Stimulated activated CD4-positive, alpha-beta T cell treated with anti-CD3 and anti-CD28 coated beads, Interleukin-2, amount 100 ng/mL, for 4 hours (primary cell): ENCODE measurements around the gene NRN1L.
"Not testable (repeated sequence)": the region's sequence is repeated elsewhere in the genome, so short reads cannot be mapped to it uniquely, and the experiment has no call there.

Source experiments
- DNase-seq: peaks from one replicate; pipeline ENCODE4 v3.0.0-alpha.2; 2020; ENCODE audit warnings: low read depth

The NRN1L gene

DNA sequence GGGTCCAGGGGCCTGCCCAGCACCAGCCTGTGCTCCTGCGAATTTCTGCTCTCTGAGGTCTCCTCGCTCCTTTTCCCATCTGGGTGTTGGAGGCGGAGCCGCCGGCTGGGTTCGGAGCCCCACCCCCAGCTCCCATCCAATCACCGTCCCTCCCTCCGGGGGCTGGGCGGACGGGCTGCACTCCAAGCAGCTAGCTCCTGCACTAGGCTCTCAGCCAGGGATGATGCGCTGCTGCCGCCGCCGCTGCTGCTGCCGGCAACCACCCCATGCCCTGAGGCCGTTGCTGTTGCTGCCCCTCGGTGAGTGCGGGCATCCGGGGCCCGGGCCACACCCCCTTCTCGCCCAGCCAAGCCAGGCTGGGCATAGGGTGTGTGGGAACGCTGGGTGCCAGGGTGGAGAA, at the start of gene NRN1L:
Gene NRN1L (plus strand): TSS at position 202 of the 400 bp plus-strand sequence. CDS start 19 bp downstream, at position 221.
- DNase-seq: no peak

DNA sequence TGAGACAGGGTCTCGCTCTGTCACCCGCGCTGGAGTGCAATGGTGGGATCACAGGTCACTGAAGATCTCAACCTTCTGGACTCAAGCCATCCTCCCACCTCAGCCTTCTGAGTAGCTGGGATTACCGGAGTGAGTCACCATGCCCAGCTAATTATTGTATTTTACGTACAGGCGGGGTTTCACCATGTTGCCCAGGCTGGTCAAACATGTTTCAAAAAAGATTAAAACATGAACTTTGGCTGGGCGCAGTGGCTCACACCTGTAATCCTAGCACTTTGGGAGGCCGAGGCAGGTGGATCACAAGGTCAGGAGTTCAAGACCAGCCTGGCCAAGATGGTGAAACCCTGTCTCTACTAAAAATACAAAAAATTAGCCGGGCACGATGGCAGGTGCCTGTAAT, 47.5 kb upstream of the NRN1L start:
- not testable (repeated sequence) for DNase-seq

DNA sequence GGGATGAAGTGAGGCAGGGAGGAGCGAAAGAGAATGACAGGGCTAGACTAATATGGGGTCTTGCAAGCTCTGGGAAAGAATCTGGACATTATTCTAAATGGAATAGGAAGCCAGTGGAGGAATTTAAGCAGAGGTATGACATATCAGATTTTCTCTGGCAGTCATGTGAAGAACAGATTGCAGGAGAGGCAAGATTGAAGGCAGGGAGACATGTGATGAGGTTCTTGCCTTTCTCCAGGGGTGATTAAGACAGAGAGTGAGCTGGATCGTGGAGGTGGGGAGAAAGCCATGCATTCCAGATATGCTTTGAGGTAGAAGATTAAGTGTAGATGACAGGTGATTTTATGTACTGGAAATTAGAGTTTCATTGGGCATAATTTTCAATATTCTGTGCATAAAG, 46.9 kb upstream of the NRN1L start:
- no peak for DNase-seq

DNA sequence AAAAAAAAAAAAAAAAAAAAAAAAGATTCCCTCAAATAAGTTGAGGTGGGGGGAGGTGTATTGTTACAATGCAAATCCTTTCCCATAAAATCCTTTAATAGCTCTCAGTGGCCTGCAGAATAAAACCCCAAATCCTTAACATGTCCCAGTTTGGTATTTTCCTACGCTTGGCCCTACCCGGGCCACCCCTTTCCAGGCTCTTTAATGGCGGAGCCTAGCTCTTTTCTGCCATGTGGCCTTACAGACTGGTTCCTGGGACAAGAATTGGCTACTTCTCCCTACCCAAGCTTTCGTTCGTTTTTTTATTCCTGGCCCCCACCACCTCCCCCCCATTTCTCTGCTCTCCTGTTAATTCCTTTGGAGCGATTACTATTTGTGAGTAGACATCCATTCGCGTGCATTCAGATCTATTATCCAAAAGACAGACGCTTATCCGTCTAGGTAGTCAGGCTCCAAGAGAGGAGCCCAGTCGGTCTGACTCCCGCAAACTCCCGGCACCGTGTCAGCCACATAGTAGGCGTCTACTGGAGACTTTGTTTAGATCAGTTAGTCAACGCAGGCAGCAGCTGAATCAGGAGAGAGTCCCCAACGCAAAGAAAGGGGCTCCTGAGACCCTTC, 43.4 kb upstream of the NRN1L start:
- no peak for DNase-seq

DNA sequence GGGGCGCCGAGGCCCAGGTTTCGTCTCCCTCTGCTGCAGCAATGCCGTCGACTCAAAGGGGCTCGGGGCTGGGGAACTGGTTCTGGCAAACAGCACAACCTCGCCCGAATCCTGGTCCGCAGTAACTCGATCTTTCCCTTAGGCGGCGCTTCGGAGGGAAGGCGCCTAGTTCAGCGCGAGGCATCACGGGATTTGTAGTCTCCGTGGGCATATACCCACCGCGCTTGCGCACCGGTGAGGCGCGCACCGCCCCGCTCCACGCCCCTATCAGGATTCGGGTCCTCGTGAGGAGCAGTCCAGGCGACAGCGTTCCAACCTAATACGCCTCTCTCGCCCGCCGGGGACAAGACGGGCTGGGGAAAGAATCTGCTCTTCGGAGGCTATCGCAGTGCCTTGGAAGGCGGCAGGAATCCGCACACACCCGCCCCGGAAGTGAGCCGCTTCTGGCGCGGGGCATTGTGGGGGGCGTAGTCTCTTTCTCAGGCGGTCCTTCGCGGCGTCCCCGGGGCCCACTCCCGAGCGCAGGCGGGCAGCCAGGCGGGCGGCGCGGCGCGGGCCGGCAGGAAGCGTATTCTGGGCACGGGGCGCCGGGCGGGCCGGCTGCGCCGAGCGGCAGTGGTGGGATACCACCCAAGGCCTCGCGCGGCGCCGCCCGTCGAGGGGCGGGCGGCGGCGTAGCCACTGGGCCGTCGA, 42.7 kb upstream of the NRN1L start, which contains the start of gene THAP11:
Gene THAP11 (plus strand): TSS at position 505 of the 693 bp plus-strand sequence. CDS start 235 bp downstream, outside the sequence.
- DNase-seq: peak; percentile 90

DNA sequence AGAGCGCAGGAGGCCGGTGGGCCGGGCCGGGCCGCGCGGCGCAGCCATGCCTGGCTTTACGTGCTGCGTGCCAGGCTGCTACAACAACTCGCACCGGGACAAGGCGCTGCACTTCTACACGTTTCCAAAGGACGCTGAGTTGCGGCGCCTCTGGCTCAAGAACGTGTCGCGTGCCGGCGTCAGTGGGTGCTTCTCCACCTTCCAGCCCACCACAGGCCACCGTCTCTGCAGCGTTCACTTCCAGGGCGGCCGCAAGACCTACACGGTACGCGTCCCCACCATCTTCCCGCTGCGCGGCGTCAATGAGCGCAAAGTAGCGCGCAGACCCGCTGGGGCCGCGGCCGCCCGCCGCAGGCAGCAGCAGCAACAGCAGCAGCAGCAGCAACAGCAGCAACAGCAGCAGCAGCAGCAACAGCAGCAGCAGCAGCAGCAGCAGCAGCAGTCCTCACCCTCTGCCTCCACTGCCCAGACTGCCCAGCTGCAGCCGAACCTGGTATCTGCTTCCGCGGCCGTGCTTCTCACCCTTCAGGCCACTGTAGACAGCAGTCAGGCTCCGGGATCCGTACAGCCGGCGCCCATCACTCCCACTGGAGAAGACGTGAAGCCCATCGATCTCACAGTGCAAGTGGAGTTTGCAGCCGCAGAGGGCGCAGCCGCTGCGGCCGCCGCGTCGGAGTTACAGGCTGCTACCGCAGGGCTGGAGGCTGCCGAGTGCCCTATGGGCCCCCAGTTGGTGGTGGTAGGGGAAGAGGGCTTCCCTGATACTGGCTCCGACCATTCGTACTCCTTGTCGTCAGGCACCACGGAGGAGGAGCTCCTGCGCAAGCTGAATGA, 42.0 kb upstream of the NRN1L start:
- DNase-seq: no peak

DNA sequence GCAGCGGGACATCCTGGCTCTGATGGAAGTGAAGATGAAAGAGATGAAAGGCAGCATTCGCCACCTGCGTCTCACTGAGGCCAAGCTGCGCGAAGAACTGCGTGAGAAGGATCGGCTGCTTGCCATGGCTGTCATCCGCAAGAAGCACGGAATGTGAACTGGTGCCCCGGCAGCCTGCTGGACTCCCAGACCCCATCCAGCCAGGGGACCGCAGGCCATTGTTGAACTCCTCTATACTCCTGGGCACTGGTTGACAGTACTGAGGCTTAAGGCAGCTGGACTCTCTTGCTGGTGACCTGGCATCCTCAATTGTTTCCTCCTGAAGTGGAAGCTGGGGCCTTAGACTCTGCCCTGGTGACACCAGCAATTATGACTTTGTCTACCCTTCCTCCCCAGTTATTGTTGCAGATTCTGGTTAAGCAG, 41.3 kb upstream of the NRN1L start:
- no peak for DNase-seq

DNA sequence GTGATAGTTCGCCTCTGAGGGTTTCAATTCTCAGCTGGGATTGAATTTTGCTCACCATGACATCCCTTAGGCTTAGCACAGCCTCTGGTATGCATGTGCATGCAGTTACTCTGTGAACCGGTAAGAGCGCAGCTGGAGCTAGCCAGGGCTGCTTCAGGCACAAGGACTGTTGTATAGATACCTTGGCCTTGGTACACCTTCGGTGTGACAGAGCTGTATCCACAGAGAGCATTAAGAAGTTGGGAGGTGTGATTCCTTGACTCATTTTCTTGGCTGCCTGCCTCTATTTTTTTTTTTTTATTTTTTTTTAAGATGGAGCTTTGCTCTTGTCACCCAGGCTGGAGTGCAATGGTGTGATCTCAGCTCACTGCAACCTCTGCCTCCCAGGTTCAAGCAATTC, 40.2 kb upstream of the NRN1L start:
- no peak for DNase-seq

DNA sequence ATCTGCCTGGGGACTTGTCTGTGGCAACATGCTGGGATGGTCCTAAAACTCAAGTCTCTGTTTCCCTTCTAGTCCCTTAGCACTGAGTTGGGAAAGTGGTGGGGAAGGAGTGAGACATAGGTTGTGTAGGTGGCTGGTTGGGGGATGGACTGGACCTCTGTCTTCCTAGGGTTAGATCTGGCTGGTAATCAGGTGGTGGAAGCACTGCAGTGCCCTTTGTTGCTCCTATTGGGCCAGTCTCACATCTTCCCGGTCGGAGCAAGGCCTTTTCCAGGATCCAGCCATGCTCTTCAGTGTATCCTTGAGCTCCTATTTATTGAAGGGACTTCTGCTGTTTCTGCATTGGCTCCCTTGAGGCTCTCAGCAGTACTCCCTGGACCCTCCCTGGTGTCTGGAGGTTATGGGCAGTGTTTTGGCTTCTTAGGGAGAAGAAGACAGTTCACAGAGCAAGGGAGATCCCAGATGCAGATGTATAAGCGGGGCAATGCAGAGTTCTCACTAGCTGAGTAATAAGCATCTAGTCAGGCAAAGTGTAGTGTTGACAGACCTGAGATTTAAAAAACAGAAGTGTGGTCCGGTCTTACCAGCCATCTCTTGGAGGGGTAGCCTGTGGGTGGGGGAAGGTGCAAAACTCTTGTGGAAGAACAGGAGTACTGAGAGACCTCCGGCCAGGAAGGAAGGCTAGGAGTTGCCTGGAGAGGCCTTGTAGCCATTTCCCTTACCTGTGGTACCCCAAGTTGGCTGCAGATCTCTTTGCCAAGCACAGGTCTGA, 39.2 kb upstream of the NRN1L start:
- DNase-seq: no peak

DNA sequence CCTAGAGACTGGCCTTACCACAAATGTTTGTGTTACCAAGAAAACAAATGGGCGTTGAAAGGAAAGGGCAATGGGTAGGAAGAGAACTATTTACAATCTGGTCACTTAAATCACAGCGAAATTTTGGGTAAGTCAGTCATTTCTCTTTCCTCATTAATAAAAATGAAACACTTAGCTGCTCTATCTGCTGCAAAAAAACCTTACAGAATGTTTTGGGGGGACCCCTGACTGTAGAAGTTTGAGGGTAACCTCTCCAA, 38.7 kb upstream of the NRN1L start:
- DNase-seq: no peak

DNA sequence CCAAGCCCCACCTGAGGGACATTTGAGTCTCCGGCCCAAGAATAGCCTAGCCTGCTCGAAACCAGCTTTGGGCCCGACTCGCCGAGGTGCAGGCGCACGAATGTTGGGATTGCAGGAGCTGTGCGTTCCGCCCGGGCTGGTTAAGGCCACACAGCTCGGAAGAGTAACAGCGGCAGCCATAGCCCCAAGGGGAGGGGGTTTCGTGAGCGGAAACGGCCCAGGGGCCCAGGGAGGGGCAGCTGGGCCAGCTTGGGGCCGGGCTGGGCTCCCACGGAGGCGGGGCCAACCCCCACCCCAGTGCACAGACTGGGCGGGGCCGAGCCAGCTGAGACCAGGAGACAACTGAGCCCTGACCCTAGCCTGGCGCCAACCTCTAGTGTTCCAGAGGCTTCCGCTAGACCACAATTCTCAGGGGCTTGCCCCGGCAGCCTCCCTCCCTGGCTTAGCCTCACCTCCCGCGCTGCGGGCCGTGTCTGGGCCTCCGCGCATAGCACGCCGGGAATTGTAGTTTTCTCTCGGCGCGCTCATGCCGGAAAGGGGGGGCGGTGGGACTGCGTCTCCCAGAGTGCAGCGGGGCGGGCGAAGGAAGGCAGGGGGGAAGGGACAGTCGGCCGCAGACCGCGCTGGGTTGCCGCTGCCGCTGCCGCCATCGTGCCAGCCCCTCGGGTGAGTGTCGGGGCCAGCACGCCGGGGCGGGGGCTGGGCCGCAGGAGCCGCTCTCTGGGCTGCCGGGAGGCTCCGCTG, 38.2 kb upstream of the NRN1L start, which contains the start of gene NUTF2:
Gene NUTF2 (plus strand): TSS at position 614 of the 744 bp plus-strand sequence. CDS start 18,198 bp downstream, outside the sequence.
- peak; percentile 93 for DNase-seq

DNA sequence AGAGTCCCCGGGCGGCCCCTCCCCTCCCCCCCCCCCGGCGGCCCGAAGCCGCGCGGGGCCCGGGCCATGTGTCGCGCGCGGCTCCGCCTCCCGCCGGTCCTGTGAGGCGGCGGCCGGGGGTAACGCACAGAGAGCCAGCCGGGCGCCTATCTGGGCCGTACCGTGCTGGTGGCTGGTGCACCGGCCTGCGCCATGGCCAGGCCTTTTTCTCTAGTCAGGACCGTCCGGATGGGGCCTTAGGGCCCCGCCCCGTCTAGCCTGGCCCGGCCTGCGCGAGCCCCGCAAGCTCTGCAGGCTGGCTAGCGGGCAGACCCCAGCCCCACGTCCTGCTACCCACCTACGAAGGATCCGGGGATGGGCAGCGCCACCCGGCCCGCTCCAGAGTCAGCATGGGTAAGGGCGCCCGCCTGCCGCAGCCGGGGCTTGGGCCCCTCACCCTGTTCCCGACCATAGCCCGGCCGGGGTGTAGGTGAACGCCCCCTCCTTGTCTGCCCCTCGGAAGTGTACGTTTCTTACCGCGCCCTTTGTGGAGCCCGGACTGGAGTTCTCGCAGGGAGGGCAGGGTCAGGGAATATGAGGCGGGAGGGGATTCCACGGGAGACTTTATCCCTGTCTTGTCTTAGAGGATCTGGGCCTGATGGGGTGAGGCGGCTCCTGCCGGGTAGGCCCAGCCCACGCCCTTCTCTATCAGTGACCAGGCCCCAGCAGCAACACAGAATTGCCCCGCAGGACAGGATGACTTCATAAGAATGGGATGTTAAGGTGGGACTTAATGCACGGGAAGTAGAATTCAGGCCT, 37.4 kb upstream of the NRN1L start, which contains the start of gene CENPT:
Gene CENPT (minus strand): TSS at position 630 of the 798 bp plus-strand sequence. CDS start 13,834 bp downstream, outside the sequence.
- DNase-seq: no peak

DNA sequence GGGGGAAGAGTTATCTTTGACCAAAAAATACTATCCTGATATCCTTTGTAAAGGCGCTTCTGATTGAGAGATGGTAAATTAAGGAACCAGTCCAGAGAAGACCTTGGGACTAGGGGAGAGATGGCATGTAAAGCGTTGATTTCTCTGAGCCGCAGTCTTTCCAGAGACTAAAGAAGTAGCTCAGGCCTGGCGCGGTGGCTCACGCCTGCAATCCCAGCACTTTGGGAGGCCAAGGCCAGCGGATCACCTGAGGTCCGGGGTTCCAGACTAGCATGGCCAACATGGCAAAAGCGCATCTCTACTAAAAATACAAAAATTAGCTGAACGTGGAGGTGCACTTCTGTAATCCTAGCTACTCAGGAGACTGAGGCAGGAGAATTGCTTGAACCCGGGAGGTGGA, 36.6 kb upstream of the NRN1L start:
- DNase-seq: no peak

DNA sequence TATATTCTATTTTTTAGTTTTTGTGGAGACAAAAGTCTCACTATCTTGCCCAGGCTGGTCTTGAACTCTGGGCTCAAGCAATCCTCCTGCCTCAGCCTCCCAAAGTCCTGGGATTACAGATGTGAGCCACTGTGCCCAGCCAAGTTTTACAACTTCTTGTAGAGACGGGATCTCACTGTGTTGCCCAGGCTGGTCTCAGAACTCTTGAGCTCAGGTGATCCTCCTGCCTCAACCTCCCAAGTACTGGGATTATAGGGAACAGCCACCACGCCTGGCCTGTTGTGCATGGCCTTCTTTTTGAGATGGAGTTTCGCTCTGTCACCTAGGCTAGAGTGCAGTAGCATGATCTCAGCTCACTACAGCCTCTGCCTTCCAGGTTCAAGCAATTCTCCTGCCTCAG, 31.0 kb upstream of the NRN1L start:
- no peak for DNase-seq

DNA sequence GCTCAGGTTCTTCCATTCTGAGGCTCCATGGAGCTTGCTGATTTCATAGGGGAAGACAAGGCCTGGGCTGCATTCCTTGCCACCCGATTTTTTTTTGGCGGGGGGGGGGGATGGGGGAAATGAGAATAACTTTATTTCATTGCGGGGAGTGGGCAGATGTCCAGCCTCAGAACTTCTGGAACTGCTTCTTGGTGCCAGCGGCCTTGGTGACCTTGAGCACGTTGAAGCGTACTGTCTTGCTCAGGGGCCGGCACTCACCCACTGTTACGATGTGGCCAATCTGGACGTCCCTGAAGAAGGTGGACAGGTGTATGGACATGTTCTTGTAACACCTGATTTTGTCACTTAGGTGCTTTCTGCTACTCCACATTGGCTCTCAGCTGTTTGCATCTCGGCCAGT, 28.9 kb upstream of the NRN1L start:
- no peak for DNase-seq

DNA sequence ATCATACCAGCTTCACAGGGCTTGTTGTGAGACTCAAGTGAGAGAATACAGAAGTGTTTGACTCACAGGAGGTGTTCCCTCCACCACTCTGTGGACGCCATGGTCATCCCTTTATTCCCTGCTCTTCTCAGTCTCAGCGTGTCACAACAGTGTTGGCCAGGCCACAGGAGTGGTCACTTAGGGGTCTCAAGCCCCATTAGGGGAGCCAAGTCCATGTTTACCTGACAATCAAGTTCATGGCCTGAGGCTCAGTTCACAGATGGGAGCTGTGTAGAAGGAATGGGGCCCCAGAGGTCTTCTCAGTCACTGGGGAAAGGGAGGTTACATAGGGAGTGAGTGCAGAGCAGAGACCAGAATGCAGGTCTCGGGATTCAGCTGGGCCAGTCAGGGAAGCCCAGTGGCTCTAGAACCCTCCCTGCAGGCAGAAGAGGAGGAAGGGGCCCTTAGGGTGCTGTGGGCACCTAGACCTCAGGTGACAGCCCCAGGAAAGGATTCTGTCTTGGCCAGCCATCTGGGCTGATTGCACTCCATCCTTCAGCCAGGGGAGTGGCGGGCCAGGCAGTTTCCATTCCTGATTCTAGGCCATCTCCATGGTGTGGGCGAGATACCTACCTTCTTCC, 27.6 kb upstream of the NRN1L start:
- DNase-seq: no peak

DNA sequence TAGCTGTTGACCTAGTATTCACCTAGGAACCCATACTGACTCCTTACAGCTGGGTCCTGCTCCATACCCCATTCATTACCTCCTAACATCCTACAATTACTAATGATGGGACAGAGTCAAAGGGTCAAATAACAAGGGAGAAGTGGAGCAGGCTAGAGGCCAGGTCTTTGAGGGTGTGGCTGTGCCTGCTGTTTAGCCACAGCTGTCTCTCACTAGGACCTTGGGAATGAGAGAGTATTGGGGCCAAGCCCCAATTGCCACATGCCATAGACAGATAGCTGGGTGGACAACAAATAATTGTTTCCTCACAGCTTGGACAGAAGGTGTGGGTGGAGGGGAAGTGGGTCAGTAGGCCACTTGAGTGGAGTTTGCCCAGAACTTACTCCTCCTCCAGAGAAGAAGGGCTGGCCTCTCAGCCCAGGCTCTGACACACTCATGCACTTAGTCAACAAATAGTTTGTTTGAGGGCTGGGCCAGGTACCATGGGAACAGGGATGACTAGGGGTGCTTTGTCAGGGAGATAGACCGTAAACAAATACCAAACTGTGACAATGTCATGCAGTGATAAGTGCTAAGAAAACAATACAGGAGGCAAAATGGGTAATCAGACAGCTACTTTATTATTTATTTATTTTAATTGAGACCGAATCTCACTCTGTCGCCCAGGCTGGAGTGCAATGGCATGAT, 27.0 kb upstream of the NRN1L start:
- DNase-seq: no peak

DNA sequence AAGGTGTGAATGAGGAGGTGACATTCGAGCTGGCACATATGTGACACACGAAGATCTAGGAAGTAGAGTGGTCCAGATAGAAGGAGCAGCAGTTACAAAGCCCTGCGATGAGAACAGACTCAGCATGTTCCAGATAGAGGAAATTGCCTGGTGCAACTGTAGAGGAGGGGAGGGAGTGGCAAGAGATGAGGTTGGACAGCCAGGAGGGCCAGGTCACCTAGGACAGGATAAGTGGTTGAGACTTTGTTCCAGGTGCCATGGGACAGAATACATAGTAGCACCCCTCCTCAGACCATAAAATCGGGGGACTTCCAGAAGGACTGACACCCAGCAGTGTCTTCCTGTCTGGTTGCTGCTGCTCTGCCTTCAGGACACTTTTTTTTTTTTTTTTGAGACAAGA, 26.2 kb upstream of the NRN1L start:
- no peak for DNase-seq

DNA sequence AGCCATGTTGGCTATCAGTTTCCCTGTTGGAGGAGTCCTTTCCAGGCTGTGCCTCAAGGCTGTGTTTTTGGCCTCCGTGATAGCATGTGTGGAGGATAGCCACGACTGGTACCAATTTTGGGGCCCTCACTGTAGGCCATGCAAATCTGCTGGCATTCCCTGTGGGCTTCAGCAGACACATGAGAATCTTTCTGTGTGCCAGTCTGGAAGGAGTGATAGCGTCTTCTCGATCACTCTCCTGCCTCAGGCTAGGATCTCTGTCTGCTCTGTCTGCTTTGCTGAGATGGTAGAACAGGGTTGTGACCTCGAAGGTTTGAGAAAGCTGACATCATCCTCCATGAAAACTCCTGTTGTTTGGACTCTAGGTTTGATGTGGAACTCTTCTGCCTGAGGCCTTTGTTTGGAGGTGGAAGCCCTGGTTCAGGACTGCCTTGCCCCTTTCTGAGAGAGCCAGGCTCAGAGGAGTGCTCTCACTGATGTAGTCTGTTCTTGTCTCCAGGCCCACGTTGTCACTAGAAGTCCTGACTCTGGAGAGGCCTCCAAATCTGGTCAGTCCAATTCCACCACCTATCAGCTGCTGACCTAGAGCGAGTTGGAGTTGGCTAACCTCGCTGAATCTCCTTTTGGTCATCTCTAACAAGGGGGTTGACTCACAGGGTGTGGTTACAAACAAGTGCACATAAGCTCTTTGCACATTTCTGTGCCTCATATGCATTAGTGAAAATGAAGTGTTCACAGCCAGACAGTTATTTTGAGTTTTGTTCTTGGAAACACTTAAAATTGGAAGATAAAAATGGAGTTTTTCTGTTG, 23.9 kb upstream of the NRN1L start:
- no peak for DNase-seq
